ENCODE measurements around the gene RPLP2. TPM values are rescaled to one million over a fixed set of nuclear protein-coding genes. Genes with fewer than 3 reads are reported as not detected.

RPLP2 gene
- polyA plus RNA-seq, 1 donor, result 1,325 TPM

DNA sequence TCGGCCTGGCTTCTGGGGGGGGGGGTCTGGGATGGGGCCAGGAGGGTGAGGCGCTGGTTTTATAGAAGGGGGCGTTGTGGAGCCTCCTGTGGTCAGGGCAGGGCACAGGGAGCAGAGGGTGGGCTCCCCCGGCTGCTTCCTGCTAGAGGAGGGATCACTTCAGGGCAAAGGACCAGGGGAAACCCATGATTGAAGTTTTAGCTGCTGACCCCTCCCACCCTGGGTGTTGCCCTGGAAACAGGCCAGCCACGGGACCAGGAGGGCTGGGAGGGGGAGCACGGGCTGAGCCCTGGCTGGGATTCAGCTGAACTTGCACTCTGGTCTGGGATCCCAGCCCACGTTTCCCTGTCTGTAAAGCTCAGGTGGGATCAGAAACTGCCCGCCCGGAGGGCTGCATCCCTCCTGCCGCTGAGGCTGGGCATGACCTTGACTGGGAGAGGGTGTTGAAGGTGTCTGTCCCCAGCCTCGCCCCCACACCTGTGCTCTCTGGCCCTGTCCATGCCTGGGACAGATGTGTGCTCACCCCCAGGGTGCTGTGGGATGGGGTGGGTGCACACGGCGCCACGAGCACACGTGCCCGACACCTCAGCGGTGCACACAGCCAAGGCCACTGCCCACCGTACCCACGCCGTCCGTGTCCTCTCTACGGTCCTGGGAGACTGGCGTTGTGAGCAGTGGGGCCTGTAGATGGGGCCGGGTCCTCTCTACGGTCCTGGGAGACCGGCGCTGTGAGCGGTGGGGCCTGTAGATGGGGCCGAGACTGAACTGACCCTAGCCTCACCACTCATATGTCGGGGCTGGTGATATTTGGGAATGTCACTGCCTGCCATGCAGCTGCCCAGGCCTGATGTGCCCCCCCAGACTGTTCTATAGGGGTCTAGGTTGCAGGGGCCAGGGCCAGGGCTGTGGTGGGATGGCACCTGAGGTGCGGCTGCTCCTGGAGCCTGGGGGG is 35.2 kb downstream of the RPLP2 start:
- H3K27ac ChIP-seq (ENCODE audit: low read length), result peak overlapping the region; percentile 57
- DNase-seq, result peak; percentile 71 to 75
- peaks cover 3% of the 10 kb centered on the region for H3K9me3 ChIP-seq (ENCODE audit: control insufficient read depth, low read depth, low read length)
- no CpG with 5 or more reads among the region's 31 CpGs for WGBS (ENCODE audit: insufficient coverage, low lambda C conversion rate)
- H3K27me3 ChIP-seq (ENCODE audit: control insufficient read depth, insufficient read depth, low read length), result peaks cover 50% of the 10 kb centered on the region
- peak overlapping the region; percentile 6 for H3K4me3 ChIP-seq (ENCODE audit: low read length)
- H3K36me3 ChIP-seq (ENCODE audit: control insufficient read depth, insufficient read depth, low read length), result peaks cover 11% of the 10 kb centered on the region
- peaks cover 35% of the 10 kb centered on the region for H3K4me1 ChIP-seq (ENCODE audit: control insufficient read depth, insufficient read depth, low read length)

DNA sequence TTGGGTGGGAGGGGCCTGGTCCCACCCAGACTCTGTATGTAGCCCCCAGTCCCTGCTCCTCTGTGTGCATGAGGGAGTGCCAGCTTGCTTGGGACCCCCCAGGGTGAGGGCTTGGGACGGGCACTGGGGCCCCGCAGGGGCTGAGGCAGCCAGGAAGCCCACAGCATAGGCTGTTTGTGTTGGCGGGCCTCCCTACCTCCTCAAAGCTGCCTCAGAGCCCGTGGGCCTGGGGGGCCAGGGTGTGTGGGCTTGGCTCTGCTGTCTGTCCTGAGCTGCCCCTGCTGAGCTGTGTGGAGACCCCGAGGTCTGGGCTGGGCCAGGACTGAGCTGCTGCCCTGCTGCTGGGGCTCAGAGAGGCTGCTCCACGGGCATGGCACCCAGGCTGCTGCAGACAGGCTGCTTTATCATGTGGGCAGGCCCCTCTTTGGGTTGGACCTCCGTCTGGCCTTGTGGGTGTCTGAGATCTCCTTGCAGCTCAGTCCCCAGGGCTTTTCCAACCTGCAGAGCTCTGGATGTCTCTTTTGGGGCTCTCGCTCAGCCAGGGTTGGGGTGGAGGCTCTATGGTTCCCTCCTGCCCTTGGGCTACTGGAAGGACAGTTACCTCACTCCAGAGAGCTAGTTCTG is 36.2 kb downstream of the RPLP2 start:
- Histone ChIP-seq H3K36me3 (ENCODE audit: control insufficient read depth, insufficient read depth, low read length) (peaks cover 2% of the 10 kb centered on the region), H3K27me3 (ENCODE audit: control insufficient read depth, insufficient read depth, low read length) (peaks cover 60% of the 10 kb centered on the region), H3K4me3 (ENCODE audit: low read length) (no peak overlapping the region), H3K9me3 (ENCODE audit: control insufficient read depth, low read depth, low read length) (peaks cover 3% of the 10 kb centered on the region), H3K27ac (ENCODE audit: low read length) (no peak overlapping the region), H3K4me1 (ENCODE audit: control insufficient read depth, insufficient read depth, low read length) (peaks cover 42% of the 10 kb centered on the region)
- WGBS (ENCODE audit: insufficient coverage, low lambda C conversion rate), result no CpG with 5 or more reads among the region's 8 CpGs
- DNase-seq, result no peak

DNA sequence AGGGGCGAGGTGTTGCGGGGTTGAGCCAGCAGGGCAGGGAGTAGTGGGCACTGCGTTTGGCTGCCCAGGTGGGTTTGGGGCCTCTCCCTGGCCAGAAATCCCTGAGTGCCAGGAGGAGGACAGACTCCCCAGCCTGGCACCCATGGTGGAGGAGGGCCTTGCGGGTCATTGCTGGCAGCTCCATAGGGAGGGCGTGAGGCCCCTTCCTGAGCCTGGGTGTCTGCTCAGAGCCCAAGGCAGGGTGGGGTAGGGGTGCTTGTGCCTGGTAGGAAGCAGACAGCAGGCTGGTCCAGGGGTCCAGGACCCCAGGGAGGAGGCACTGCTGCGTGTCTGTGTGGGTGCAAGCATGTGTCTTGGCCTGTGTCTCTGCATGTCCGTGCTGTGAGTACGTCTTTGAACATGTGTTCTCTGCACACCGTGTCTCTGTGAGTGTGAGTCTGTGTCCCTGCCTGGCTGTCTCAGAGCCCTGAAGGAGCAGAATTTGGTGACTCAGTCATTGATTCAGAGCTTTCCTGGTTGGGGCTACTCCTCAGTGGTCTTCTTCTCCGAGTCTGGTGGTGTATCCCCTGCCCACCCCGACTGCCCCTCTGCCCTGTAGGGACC is 36.8 kb downstream of the RPLP2 start:
- peaks cover 66% of the 10 kb centered on the region for H3K27me3 ChIP-seq (ENCODE audit: control insufficient read depth, insufficient read depth, low read length)
- no peaks in the 10 kb centered on the region for H3K36me3 ChIP-seq (ENCODE audit: control insufficient read depth, insufficient read depth, low read length)
- H3K4me3 ChIP-seq (ENCODE audit: low read length), result no peak overlapping the region
- no CpG with 5 or more reads among the region's 11 CpGs for WGBS (ENCODE audit: insufficient coverage, low lambda C conversion rate)
- no peak for DNase-seq
- no peak overlapping the region for H3K27ac ChIP-seq (ENCODE audit: low read length)
- peaks cover 38% of the 10 kb centered on the region for H3K4me1 ChIP-seq (ENCODE audit: control insufficient read depth, insufficient read depth, low read length)
- peaks cover 3% of the 10 kb centered on the region for H3K9me3 ChIP-seq (ENCODE audit: control insufficient read depth, low read depth, low read length)

DNA sequence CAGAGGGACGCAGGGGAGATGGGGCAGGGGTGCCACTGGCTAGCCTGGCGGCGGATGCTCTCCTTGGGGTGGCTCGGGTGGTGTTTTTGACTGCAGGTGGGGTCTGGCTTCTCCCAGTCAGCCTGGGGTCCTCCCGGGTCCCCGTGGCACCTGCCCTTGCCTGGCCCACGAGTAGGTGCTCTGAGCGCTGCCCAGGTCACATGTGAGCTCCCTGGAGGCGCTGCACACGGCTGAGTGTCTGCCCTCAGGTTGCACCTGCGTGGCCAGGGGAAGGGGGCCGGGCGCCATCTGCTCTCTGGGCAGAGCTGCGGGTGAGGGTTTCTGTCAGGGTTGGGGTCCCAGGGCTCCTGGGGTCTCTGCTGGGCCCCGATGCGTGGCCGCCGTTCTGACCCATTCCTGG is 38.1 kb downstream of the RPLP2 start:
- no CpG with 5 or more reads among the region's 18 CpGs for WGBS (ENCODE audit: insufficient coverage, low lambda C conversion rate)
- H3K27ac ChIP-seq (ENCODE audit: low read length), result no peak overlapping the region
- H3K27me3 ChIP-seq (ENCODE audit: control insufficient read depth, insufficient read depth, low read length), result peaks cover 71% of the 10 kb centered on the region
- no peaks in the 10 kb centered on the region for H3K36me3 ChIP-seq (ENCODE audit: control insufficient read depth, insufficient read depth, low read length)
- no peak overlapping the region for H3K4me3 ChIP-seq (ENCODE audit: low read length)
- no peak for DNase-seq
- peaks cover 3% of the 10 kb centered on the region for H3K9me3 ChIP-seq (ENCODE audit: control insufficient read depth, low read depth, low read length)
- H3K4me1 ChIP-seq (ENCODE audit: control insufficient read depth, insufficient read depth, low read length), result peaks cover 38% of the 10 kb centered on the region

DNA sequence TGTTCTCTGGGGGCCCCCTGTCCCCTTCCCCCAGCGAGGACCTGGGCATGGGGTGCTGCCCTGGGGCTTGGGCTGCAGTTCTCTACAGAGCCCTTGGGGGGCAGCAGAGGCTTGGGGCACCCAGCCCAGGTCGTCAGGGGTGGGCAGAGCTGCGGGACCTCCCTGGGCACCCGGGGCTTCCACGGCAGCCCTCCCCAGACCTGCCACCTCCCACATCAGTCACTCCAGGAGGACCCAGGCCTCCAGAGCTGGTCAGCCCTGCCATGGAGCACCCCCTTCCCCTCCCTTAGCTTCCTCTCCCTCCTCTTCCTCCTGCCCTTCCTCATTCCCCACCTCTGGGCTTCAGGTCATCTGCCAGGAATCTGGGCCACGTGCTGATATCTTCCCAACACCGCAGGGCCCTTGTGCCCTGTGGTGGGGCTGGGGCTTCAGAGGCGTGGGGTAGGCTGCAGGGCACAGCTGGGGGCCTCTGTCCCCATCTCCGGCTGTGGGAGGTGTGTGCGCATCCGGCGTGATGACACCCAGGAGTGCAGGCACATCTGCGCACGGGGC is 38.7 kb downstream of the RPLP2 start:
- no CpG with 5 or more reads among the region's 14 CpGs for WGBS (ENCODE audit: insufficient coverage, low lambda C conversion rate)
- H3K27ac ChIP-seq (ENCODE audit: low read length), result no peak overlapping the region
- H3K36me3 ChIP-seq (ENCODE audit: control insufficient read depth, insufficient read depth, low read length), result no peaks in the 10 kb centered on the region
- DNase-seq, result no peak
- H3K4me3 ChIP-seq (ENCODE audit: low read length), result no peak overlapping the region
- peaks cover 34% of the 10 kb centered on the region for H3K4me1 ChIP-seq (ENCODE audit: control insufficient read depth, insufficient read depth, low read length)
- H3K9me3 ChIP-seq (ENCODE audit: control insufficient read depth, low read depth, low read length), result no peaks in the 10 kb centered on the region
- peaks cover 66% of the 10 kb centered on the region for H3K27me3 ChIP-seq (ENCODE audit: control insufficient read depth, insufficient read depth, low read length)

DNA sequence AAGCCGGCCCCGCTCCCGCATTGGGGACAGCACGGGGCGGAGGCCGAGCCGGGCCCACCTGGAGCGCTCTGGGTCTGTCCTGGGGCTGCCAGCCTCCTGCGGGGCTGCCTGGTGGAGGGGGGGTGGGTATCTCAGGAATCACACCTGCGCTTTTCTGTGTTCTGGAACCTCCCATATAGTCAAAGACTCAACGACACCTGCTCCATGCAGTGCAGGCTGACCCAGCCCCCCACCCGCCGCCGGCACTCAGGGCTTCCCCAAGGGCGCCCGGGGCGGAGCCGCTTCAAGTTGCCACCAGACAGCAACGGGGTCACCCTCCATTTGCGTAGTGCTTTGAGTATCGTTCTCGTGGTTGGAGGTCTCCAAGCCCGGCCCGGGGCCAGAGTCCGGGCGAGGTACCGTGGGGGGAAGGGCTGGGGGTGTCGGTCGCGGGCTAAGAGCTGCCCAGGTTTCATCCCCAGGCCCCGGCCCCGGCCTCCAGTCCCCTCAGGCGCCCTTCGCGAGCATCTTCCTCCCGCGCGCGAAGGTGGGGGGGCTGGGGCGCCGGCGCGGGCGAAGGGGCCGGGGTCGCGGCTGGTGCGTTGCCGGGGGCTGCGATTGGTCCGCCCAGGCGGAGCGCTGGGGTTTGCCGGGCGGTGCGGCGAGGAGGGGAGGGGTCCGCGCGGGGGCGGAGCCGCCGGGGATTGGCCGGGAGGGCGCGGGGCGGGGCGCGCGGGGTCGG is 39.5 kb downstream of the RPLP2 start:
- Histone ChIP-seq H3K27me3 (ENCODE audit: control insufficient read depth, insufficient read depth, low read length) (peaks cover 58% of the 10 kb centered on the region), H3K4me1 (ENCODE audit: control insufficient read depth, insufficient read depth, low read length) (peaks cover 30% of the 10 kb centered on the region), H3K4me3 (ENCODE audit: low read length) (peak overlapping the region; percentile 31), H3K36me3 (ENCODE audit: control insufficient read depth, insufficient read depth, low read length) (no peaks in the 10 kb centered on the region), H3K9me3 (ENCODE audit: control insufficient read depth, low read depth, low read length) (no peaks in the 10 kb centered on the region), H3K27ac (ENCODE audit: low read length) (no peak overlapping the region)
- no peak for DNase-seq
- no CpG with 5 or more reads among the region's 71 CpGs for WGBS (ENCODE audit: insufficient coverage, low lambda C conversion rate)

DNA sequence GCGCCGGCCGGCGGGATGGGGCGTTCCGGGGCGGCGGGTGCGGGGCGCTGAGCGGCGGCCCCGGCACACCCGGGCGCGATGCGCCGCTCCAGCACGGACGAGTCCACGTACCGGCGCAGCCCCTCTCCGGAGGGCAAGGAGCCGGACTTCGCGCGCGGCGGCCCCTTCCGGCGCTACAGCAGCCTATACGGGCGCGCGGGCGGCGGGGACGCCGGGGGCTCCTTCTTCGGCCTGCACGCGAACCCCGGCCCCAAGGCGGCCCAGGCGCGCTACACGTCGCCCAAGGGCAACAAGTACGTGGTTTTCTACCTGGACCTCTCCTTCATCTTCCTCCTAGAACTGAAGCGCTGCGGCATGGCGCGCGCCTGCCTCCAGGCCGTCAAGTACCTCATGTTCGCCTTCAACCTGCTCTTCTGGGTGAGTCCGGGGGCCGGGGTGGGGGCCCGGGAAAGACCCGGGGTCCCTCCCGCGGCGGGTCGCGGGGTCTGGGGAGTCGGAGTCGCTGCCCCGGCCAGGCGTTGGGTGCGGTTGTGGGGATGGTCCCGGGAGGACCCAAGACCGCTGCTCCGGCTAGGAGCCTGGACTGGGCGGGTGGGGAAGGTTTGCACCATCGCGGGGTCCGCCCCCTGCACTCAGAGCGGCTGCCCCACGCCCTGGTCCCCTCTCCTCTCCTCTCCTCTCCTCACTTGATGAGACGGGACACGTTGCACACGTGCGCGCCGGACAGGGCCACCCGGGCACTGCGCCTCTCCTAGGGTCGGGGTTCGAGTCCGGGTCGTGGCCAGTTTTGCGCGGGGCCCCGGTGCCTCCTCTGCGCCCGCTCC is 40.4 kb downstream of the RPLP2 start:
- Histone ChIP-seq H3K9me3 (ENCODE audit: control insufficient read depth, low read depth, low read length) (no peaks in the 10 kb centered on the region), H3K4me1 (ENCODE audit: control insufficient read depth, insufficient read depth, low read length) (peaks cover 23% of the 10 kb centered on the region), H3K27me3 (ENCODE audit: control insufficient read depth, insufficient read depth, low read length) (peaks cover 50% of the 10 kb centered on the region), H3K4me3 (ENCODE audit: low read length) (peak overlapping the region; percentile 23), H3K27ac (ENCODE audit: low read length) (no peak overlapping the region), H3K36me3 (ENCODE audit: control insufficient read depth, insufficient read depth, low read length) (no peaks in the 10 kb centered on the region)
- DNase-seq, result no peak
- no CpG with 5 or more reads among the region's 97 CpGs for WGBS (ENCODE audit: insufficient coverage, low lambda C conversion rate)

DNA sequence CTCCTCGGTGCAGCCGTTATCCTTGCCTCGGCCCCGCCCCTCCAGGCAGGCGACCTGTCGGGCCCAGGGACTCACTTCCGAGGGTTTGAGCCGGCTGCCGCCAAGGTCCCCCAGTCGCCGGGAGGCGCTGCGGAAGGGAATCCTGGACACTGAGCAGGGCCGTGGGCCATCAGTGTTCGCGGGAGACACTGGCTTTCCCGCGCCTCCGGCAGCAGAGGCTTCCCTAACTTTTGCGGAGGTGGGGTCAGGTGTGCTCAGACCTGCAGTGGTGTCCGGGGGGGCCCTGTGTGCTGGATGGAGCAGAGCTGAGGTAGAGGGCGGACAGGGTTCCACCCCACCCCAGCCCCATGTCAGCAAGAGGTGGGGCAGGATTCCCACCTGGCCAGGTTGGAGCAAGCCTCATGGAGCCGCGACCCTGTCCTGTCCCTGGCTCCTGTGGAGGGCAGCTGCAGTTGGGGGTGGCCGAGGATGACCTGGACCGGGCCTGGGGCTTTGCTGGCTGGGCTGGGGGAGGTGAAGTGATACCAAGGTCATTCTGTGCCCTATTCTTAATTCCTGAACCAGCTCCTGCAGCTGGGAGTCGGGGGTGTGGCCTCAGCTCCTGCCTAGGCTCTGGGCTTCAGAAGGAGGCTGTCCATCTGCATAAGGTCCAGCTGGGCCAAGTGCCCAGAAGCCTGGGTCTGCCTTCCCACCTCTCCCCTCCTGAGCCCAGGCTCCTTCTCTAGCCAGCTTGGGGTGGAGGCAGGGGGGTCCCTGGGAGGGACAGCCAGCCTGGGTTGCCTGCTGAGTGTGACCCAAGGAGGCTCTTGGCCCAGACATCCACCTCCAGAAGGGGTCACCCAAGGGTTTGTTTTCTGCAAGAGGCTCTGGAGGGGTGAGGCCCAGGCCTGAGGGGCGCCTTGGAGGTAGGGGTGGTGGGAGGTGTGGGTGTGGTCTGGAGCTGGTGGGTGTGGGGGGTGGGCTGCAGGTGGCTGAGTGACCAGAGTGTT is 41.3 kb downstream of the RPLP2 start:
- no peaks in the 10 kb centered on the region for H3K36me3 ChIP-seq (ENCODE audit: control insufficient read depth, insufficient read depth, low read length)
- H3K4me1 ChIP-seq (ENCODE audit: control insufficient read depth, insufficient read depth, low read length), result peaks cover 23% of the 10 kb centered on the region
- H3K27me3 ChIP-seq (ENCODE audit: control insufficient read depth, insufficient read depth, low read length), result peaks cover 41% of the 10 kb centered on the region
- no peaks in the 10 kb centered on the region for H3K9me3 ChIP-seq (ENCODE audit: control insufficient read depth, low read depth, low read length)
- H3K4me3 ChIP-seq (ENCODE audit: low read length), result no peak overlapping the region
- no peak overlapping the region for H3K27ac ChIP-seq (ENCODE audit: low read length)
- WGBS (ENCODE audit: insufficient coverage, low lambda C conversion rate), result no CpG with 5 or more reads among the region's 28 CpGs
- DNase-seq, result no peak

DNA sequence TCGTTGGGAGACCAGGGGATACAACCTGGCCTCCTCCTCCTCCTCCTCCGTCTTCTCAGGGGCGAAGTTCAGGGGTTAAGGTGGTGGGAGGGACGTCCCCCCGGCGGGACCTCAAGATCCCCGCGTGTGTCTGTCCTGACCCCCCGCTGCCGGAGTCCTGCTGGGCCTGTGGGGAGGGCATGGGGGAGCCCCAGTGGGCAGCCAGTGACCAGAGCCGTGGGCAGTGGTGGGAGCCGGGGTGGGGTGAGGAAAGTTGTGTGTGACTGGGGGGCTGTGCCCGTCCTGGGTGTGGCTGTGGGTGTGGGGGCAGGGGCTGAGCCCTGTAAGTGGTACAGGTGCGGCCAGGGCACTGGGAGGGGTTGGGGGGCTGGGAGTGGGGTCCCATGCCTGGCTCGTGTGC is 43.0 kb downstream of the RPLP2 start:
- Histone ChIP-seq H3K27ac (ENCODE audit: low read length) (no peak overlapping the region), H3K4me3 (ENCODE audit: low read length) (no peak overlapping the region), H3K27me3 (ENCODE audit: control insufficient read depth, insufficient read depth, low read length) (peaks cover 38% of the 10 kb centered on the region), H3K4me1 (ENCODE audit: control insufficient read depth, insufficient read depth, low read length) (peaks cover 25% of the 10 kb centered on the region), H3K9me3 (ENCODE audit: control insufficient read depth, low read depth, low read length) (no peaks in the 10 kb centered on the region), H3K36me3 (ENCODE audit: control insufficient read depth, insufficient read depth, low read length) (no peaks in the 10 kb centered on the region)
- no CpG with 5 or more reads among the region's 15 CpGs for WGBS (ENCODE audit: insufficient coverage, low lambda C conversion rate)
- DNase-seq, result no peak

All from large intestine (tissue), 3 donors.